Subcutaneous abdominal adipose tissue (tissue), 5 donors: Measurements from ENCODE around the gene LCNL1.
A peak's percentile ranks its signal among the peaks of the same experiment; 100 is the strongest.

ENCODE experiments used
- H3K27ac ChIP-seq: one replicate; pipeline ENCODE4 v1.7.0; 2013; ENCODE audit warnings: low read depth, mild to moderate bottlenecking, inconsistent platforms, low read length, moderate library complexity
- H3K27me3 ChIP-seq, 5 donors: one replicate each; pipeline ENCODE4 v1.7.0; 2013; ENCODE audit warnings: low read length in 5 of 5, inconsistent platforms in 1 of 5; ENCODE audit not compliant: control insufficient read depth in 5 of 5, insufficient read depth in 4 of 5
- H3K36me3 ChIP-seq, 5 donors: one replicate each; pipeline ENCODE4 v1.7.0; 2013; ENCODE audit warnings: low read length in 5 of 5; ENCODE audit not compliant: control insufficient read depth in 5 of 5, insufficient read depth in 5 of 5
- H3K4me1 ChIP-seq, 5 donors: one replicate each; pipeline ENCODE4 v1.7.0; 2013; ENCODE audit warnings: low read length in 5 of 5, mild to moderate bottlenecking in 3 of 5, moderate library complexity in 1 of 5; ENCODE audit not compliant: control insufficient read depth in 5 of 5, insufficient read depth in 5 of 5
- H3K4me3 ChIP-seq, 5 donors: one replicate each; pipeline ENCODE4 v1.7.0; 2013; ENCODE audit warnings: low read length in 5 of 5, low read depth in 1 of 5
- H3K9ac ChIP-seq, 5 donors: one replicate each; pipeline ENCODE4 v1.7.0; 2013; ENCODE audit warnings: low read length in 5 of 5, mild to moderate bottlenecking in 4 of 5, moderate library complexity in 3 of 5
- H3K9me3 ChIP-seq, 5 donors: one replicate each; pipeline ENCODE4 v1.7.0; 2013; ENCODE audit warnings: low read length in 5 of 5; ENCODE audit not compliant: control insufficient read depth in 5 of 5
- donor health status: healthy.
- donor health status: healthy.
- donor health status: healthy.
- donor health status: healthy.
- donor health status: healthy.

The LCNL1 gene

GRCh38 chr9:137023583-137023991 lies 40.8 kb downstream of the LCNL1 start:
- Histone ChIP-seq H3K4me3 (no peak overlapping the region), H3K27me3 (no peaks in the 10 kb centered on the region), H3K9me3 (no peaks in the 10 kb centered on the region), H3K4me1 (peaks cover 4 to 53% (median 41%) of the 10 kb centered on the region in 5 donors), H3K27ac (peak overlapping the region; percentile 10), H3K36me3 (peaks cover 0 to 24% (median 8%) of the 10 kb centered on the region in 5 donors), H3K9ac (peak overlapping the region in 1 of 5 donors; percentile 11)

- peaks cover 4 to 69% (median 53%) of the 10 kb centered on the region in 5 donors for H3K4me1 ChIP-seq
- H3K27ac ChIP-seq, result no peak overlapping the region
These were observed 42.7 kb downstream of the LCNL1 start for GRCh38 chr9:137025517-137025966.

GRCh38 chr9:137026384-137026783 lies 43.6 kb downstream of the LCNL1 start:
- Histone ChIP-seq H3K4me1 (peaks cover 4 to 74% (median 53%) of the 10 kb centered on the region in 5 donors), H3K27ac (no peak overlapping the region), H3K9ac (no peak overlapping the region), H3K36me3 (peaks cover 0 to 4% (median 0%) of the 10 kb centered on the region in 5 donors), H3K27me3 (no peaks in the 10 kb centered on the region), H3K9me3 (no peaks in the 10 kb centered on the region), H3K4me3 (no peak overlapping the region)

More at GRCh38 chr9:137025517-137025966, 42.7 kb downstream of the LCNL1 start:
- Histone ChIP-seq H3K9me3 (no peaks in the 10 kb centered on the region), H3K9ac (no peak overlapping the region), H3K27me3 (no peaks in the 10 kb centered on the region), H3K36me3 (peaks cover 0 to 10% (median 5%) of the 10 kb centered on the region in 5 donors), H3K4me3 (no peak overlapping the region)

- H3K36me3 ChIP-seq, result peaks cover 0 to 4% (median 0%) of the 10 kb centered on the region in 5 donors
- peaks cover 4 to 74% (median 53%) of the 10 kb centered on the region in 5 donors for H3K4me1 ChIP-seq
- H3K9me3 ChIP-seq, result no peaks in the 10 kb centered on the region
- H3K4me3 ChIP-seq, result peak overlapping the region in 4 of 5 donors; percentile 55 to 70 (median 61)
- H3K9ac ChIP-seq, result peak overlapping the region in 4 of 5 donors; percentile 26 to 79 (median 49)
- no peaks in the 10 kb centered on the region for H3K27me3 ChIP-seq
- H3K27ac ChIP-seq, result no peak overlapping the region
These were observed 44.0 kb downstream of the LCNL1 start for GRCh38 chr9:137026828-137027227.

- Histone ChIP-seq H3K27me3 (no peaks in the 10 kb centered on the region), H3K9me3 (no peaks in the 10 kb centered on the region), H3K9ac (peak within 1 kb of the TSS in 4 of 5 donors; percentile 48 to 79 (median 60)), H3K4me1 (peaks cover 4 to 80% (median 54%) of the 10 kb centered on the region in 5 donors), H3K27ac (no peak within 1 kb of the TSS), H3K4me3 (peak within 1 kb of the TSS; percentile 58 to 70 (median 63)), H3K36me3 (no peaks in the 10 kb centered on the region)
These were observed 44.8 kb downstream of the LCNL1 start, which contains the start of gene ABCA2 for GRCh38 chr9:137027369-137028262. Gene ABCA2 (minus strand): TSS chr9:137028237. CDS start chr9:137028140, 97 bp downstream.

GRCh38 chr9:137028263-137029057 lies 45.7 kb downstream of the LCNL1 start:
- Histone ChIP-seq H3K27me3 (no peaks in the 10 kb centered on the region), H3K27ac (no peak overlapping the region), H3K36me3 (no peaks in the 10 kb centered on the region), H3K9ac (peak overlapping the region in 4 of 5 donors; percentile 43 to 72 (median 60)), H3K4me1 (peaks cover 4 to 77% (median 50%) of the 10 kb centered on the region in 5 donors), H3K9me3 (no peaks in the 10 kb centered on the region), H3K4me3 (peak overlapping the region; percentile 56 to 70 (median 63))

- Histone ChIP-seq H3K27me3 (no peaks in the 10 kb centered on the region), H3K9me3 (no peaks in the 10 kb centered on the region), H3K4me1 (peaks cover 4 to 73% (median 50%) of the 10 kb centered on the region in 5 donors), H3K36me3 (no peaks in the 10 kb centered on the region), H3K9ac (peak overlapping the region in 3 of 5 donors; percentile 10 to 72 (median 57)), H3K27ac (no peak overlapping the region), H3K4me3 (peak overlapping the region in 4 of 5 donors; percentile 56 to 70 (median 66))
These were observed 46.5 kb downstream of the LCNL1 start for GRCh38 chr9:137029058-137029936.

- Histone ChIP-seq H3K4me1 (peaks cover 4 to 80% (median 57%) of the 10 kb centered on the region in 5 donors), H3K9ac (no peak overlapping the region), H3K36me3 (no peaks in the 10 kb centered on the region), H3K4me3 (peak overlapping the region in 1 of 5 donors; percentile 3), H3K9me3 (no peaks in the 10 kb centered on the region), H3K27me3 (no peaks in the 10 kb centered on the region), H3K27ac (no peak overlapping the region)
These were observed 47.2 kb downstream of the LCNL1 start for GRCh38 chr9:137030006-137030405.
